Measurements from ENCODE around the gene YEATS2. TPM values are rescaled to one million over a fixed set of nuclear protein-coding genes. Genes with fewer than 3 reads are reported as not detected.

YEATS2 gene
- total RNA-seq, 1 experiment from 2014 or later, result 33.8 TPM

- BruUV-seq (replicated peaks), result no TSS peak
- in situ Hi-C loops (cut with HindIII; ENCODE audit: low pct_unique_long_range_greater_than_20kb, low sequenced_read_pairs) (no loop called here), intact Hi-C loops (cut with micrococcal nuclease; ENCODE audit: unreplicated experiment) (no loop called here)
- Histone ChIP-seq H3K36me3 (ENCODE audit: control insufficient read depth, insufficient read depth, low read length) (no peaks in the 10 kb centered on the region), H3K27me3 (ENCODE audit: control insufficient read depth, insufficient read depth, low read length) (no peaks in the 10 kb centered on the region), H3K4me1 (ENCODE audit: control insufficient read depth, insufficient read depth, low read length) (no peaks in the 10 kb centered on the region), H3K27ac (ENCODE audit: low read length) (no peak overlapping the region), H3K9me3 (ENCODE audit: control insufficient read depth, insufficient read depth, low read depth, low read length) (no peaks in the 10 kb centered on the region), H3K4me3 (ENCODE audit: low read depth in 2 of 2, low read length in 2 of 2) (no peak overlapping the region)
- POLR2A ChIA-PET, result interaction anchor here (0.6 kb wide), 1 partner anchor 12 kb away, joined by 4 read pairs; no protein-coding TSS in a partner anchor
- DNase-seq (ENCODE audit: low read depth, low spot score) (no peak), ATAC-seq (no peak)
- CTCF ChIA-PET, result no interaction called here
- TF ChIP-seq CTCF (IDR thresholded peaks at IDR 0.05), result no peak
These were observed 12.6 kb downstream of the YEATS2 start for GRCh38 chr3:183710231-183710630.

DNA sequence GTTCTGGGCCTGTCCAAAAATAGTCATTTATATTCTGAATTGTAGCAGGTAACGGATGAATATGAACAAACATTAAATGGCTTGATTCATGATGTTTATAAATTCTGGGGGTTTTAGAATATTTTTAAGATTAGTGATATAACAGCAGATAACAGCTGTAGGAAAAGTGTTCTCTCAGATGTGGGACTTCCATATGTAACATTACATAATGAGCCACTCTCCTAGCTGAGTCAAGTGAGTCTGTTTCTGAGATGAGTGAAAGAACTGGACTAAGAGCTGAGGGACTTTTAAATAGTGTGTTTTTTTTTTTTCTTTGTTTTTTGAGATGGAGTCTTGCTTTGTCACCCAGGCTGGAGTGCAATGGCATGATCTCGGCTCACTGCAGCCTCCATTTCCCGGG is 13.9 kb downstream of the YEATS2 start:
- in situ Hi-C loops (cut with HindIII; ENCODE audit: low pct_unique_long_range_greater_than_20kb, low sequenced_read_pairs), result no loop called here

More for the DNA sequence above, 13.9 kb downstream of the YEATS2 start:
- Histone ChIP-seq H3K4me1 (ENCODE audit: control insufficient read depth, insufficient read depth, low read length) (no peaks in the 10 kb centered on the region), H3K27me3 (ENCODE audit: control insufficient read depth, insufficient read depth, low read length) (no peaks in the 10 kb centered on the region), H3K27ac (ENCODE audit: low read length) (no peak overlapping the region), H3K9me3 (ENCODE audit: control insufficient read depth, insufficient read depth, low read depth, low read length) (no peaks in the 10 kb centered on the region), H3K36me3 (ENCODE audit: control insufficient read depth, insufficient read depth, low read length) (peaks cover 2% of the 10 kb centered on the region; the same call in 1 of the 2 replicates), H3K4me3 (ENCODE audit: low read depth in 2 of 2, low read length in 2 of 2) (no peak overlapping the region)
- BruUV-seq (replicated peaks), result no TSS peak
- DNase-seq (ENCODE audit: low read depth, low spot score), result no peak
- POLR2A ChIA-PET, result no interaction called here
- TF ChIP-seq TCF7L2 (IDR thresholded peaks at IDR 0.05; ENCODE audit: low read depth, low read length) (no peak), POLR2AphosphoS5 (IDR thresholded peaks at IDR 0.05; ENCODE audit: low read depth, low read length) (no peak), SIN3A (IDR thresholded peaks at IDR 0.05; ENCODE audit: borderline replicate concordance, insufficient read depth, low read depth, low read length) (no peak), REST (IDR thresholded peaks at IDR 0.05; ENCODE audit: insufficient read depth in 1 of 2, low read depth in 2 of 2, low read length in 1 of 2) (no peak), CTCF (IDR thresholded peaks at IDR 0.05) (no peak)
- intact Hi-C loops (cut with micrococcal nuclease; ENCODE audit: unreplicated experiment), result no loop called here
- ATAC-seq, result no peak
- CTCF ChIA-PET, result no interaction called here

Measured in Panc1 (cell line).